Natural killer cell (primary cell): Measurements from ENCODE around the gene DMRTC2. TPM values are rescaled to one million over a fixed set of nuclear protein-coding genes. Genes with fewer than 3 reads are reported as not detected.

Source experiments
- ATAC-seq, 3 donors: fragments of 150-1000 bp in 2 of 3; fragments of 200-7000 bp in 1 of 3; cut with Tn5 transposase; 1 replicate in 1 of 3; 2 replicates in 2 of 3; pipeline ENCODE4 v1.10.0; 2021; ENCODE audit warnings: mild to moderate bottlenecking in 2 of 3, moderate library complexity in 2 of 3
- DNase-seq, 2 donors: peaks; one replicate each; pipeline versions ENCODE4 v3.0.0 to v3.0.0-alpha.2; 2013 to 2021; ENCODE audit warnings: mixed read lengths in 1 of 2
- H3K27ac ChIP-seq: one replicate; pipeline ENCODE4 v1.5.1; 2013; ENCODE audit warnings: mild to moderate bottlenecking, low read length
- H3K27me3 ChIP-seq: one replicate; pipeline ENCODE4 v1.6.1; 2013; ENCODE audit warnings: low read length; ENCODE audit not compliant: control insufficient read depth, insufficient read depth
- H3K36me3 ChIP-seq: one replicate; pipeline ENCODE4 v1.6.1; 2013; ENCODE audit warnings: low read length; ENCODE audit not compliant: control insufficient read depth, insufficient read depth
- H3K4me1 ChIP-seq: one replicate; pipeline ENCODE4 v1.6.1; 2013; ENCODE audit warnings: low read length; ENCODE audit not compliant: control insufficient read depth, insufficient read depth
- H3K4me3 ChIP-seq: one replicate; pipeline ENCODE4 v1.5.1; 2013; ENCODE audit warnings: low read length
- H3K9me3 ChIP-seq: one replicate; pipeline ENCODE4 v1.6.1; 2013; ENCODE audit warnings: low read length; ENCODE audit not compliant: control insufficient read depth, insufficient read depth
- H3K27ac Mint-ChIP-seq, 2 donors: one replicate each; pipeline ENCODE4 v1.8.0; 2022; ENCODE audit warnings: mild to moderate bottlenecking in 2 of 2, mixed read lengths in 2 of 2, moderate library complexity in 1 of 2
- H3K27me3 Mint-ChIP-seq, 2 donors: one replicate each; pipeline ENCODE4 v1.8.0; 2022; ENCODE audit warnings: low read depth in 2 of 2, mixed read lengths in 2 of 2
- H3K36me3 Mint-ChIP-seq: one replicate; pipeline ENCODE4 v1.8.0; 2022; ENCODE audit warnings: mixed read lengths
- H3K4me1 Mint-ChIP-seq, 2 donors: one replicate each; pipeline ENCODE4 v1.8.0; 2022; ENCODE audit warnings: mixed read lengths in 2 of 2
- H3K4me3 Mint-ChIP-seq: one replicate; pipeline ENCODE4 v1.8.0; 2022; ENCODE audit warnings: mild to moderate bottlenecking, moderate library complexity, mixed read lengths
- H3K9me3 Mint-ChIP-seq, 2 donors: one replicate each; pipeline ENCODE4 v1.8.0; 2022; ENCODE audit warnings: mixed read lengths in 2 of 2
- WGBS: methylation state at CpG from one replicate; pipeline ENCODE4 v1.1.7; 2013; ENCODE audit warnings: missing lambda C conversion rate; ENCODE audit not compliant: insufficient coverage; 5-methylcytosine and 5-hydroxymethylcytosine counted together
- intact Hi-C: fragments of 100-400 bp; cut with micrococcal nuclease; formaldehyde crosslinking; loops from one replicate; pipeline ENCODE4 v1.14.2; 2022
- total RNA-seq, 4 donors: library from RNA; stranded (reverse); fragments of 120-200 nt in 1 of 4; gene quantifications; one replicate each; pipeline versions ENCODE4 v1.2.3 to v1.2.4, GENCODE V29; 2013 to 2022
- TF ChIP-seq, protein P1 (sequence below): fragments of 200-600 bp; IDR thresholded peaks from one replicate; pipeline ENCODE4 v1.8.0; 2022; ENCODE audit warnings: antibody characterized with exemption

DMRTC2 gene
- total RNA-seq, 3 donors from 2014 or later (not counting 1 experiment from before 2014, with no cell fraction given), result not detected

DNA sequence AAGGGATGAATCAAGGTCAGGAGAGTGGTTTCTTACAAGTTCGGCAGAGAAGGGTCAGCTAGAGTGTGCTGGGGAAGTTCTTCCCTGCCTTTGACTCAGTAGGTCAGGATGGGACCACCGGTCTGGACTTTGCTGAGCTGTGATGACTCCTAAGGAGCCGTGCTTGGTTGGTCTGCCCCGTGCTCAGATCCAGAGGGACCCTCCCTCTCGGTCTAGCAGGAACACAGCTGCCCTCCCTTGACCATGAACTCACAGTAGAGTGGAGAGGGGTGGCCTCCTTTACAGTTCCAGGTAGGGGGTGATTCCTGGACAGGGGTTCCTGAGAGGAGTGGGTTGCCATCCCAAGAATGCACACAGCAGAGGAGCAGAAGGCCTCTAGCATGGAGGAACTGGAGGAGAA lies 19.5 kb downstream of the DMRTC2 start:
- TF ChIP-seq, protein P1, sequence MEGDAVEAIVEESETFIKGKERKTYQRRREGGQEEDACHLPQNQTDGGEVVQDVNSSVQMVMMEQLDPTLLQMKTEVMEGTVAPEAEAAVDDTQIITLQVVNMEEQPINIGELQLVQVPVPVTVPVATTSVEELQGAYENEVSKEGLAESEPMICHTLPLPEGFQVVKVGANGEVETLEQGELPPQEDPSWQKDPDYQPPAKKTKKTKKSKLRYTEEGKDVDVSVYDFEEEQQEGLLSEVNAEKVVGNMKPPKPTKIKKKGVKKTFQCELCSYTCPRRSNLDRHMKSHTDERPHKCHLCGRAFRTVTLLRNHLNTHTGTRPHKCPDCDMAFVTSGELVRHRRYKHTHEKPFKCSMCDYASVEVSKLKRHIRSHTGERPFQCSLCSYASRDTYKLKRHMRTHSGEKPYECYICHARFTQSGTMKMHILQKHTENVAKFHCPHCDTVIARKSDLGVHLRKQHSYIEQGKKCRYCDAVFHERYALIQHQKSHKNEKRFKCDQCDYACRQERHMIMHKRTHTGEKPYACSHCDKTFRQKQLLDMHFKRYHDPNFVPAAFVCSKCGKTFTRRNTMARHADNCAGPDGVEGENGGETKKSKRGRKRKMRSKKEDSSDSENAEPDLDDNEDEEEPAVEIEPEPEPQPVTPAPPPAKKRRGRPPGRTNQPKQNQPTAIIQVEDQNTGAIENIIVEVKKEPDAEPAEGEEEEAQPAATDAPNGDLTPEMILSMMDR, result no peak
- H3K27ac Mint-ChIP-seq, result peak overlapping the region; percentile 17 to 34
- no peaks in the 10 kb centered on the region for H3K27me3 Mint-ChIP-seq
- no peaks in the 10 kb centered on the region for H3K9me3 ChIP-seq
- H3K4me1 ChIP-seq, result peaks cover 67% of the 10 kb centered on the region
- peaks cover 41 to 63% of the 10 kb centered on the region in 2 donors for H3K4me1 Mint-ChIP-seq
- peaks cover 65% of the 10 kb centered on the region for H3K36me3 ChIP-seq
- no peak overlapping the region for H3K4me3 Mint-ChIP-seq
- no peak overlapping the region for H3K27ac ChIP-seq
- 92% methylated on average over 5 of the region's 5 CpGs for WGBS
- ATAC-seq (no peak), DNase-seq (no peak)
- no peaks in the 10 kb centered on the region for H3K9me3 Mint-ChIP-seq
- no peaks in the 10 kb centered on the region for H3K36me3 Mint-ChIP-seq
- intact Hi-C loops, result no loop called here
- H3K4me3 ChIP-seq, result no peak overlapping the region
- H3K27me3 ChIP-seq, result no peaks in the 10 kb centered on the region

DNA sequence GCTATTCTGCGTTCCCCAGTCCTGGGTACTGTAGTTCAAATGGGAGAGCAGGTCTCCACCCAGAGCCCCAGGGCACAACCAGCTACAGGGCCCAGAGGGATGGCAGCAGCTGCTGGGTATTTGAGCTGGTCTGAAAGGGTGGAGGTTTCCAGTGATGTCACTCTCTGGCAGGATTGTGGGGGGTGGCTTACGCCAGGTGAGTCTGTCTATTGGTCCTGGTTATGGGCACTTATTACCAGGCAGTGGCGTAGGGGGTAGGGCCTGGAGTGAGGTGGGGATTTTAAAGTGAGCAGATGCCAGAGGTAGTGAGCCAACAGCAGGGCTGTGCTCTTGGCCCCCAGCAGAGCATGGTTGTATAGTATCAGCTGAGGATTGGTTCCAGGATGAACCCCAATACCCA lies 21.4 kb downstream of the DMRTC2 start:
- no peaks in the 10 kb centered on the region for H3K36me3 Mint-ChIP-seq
- H3K4me1 ChIP-seq, result peaks cover 76% of the 10 kb centered on the region

DNA sequence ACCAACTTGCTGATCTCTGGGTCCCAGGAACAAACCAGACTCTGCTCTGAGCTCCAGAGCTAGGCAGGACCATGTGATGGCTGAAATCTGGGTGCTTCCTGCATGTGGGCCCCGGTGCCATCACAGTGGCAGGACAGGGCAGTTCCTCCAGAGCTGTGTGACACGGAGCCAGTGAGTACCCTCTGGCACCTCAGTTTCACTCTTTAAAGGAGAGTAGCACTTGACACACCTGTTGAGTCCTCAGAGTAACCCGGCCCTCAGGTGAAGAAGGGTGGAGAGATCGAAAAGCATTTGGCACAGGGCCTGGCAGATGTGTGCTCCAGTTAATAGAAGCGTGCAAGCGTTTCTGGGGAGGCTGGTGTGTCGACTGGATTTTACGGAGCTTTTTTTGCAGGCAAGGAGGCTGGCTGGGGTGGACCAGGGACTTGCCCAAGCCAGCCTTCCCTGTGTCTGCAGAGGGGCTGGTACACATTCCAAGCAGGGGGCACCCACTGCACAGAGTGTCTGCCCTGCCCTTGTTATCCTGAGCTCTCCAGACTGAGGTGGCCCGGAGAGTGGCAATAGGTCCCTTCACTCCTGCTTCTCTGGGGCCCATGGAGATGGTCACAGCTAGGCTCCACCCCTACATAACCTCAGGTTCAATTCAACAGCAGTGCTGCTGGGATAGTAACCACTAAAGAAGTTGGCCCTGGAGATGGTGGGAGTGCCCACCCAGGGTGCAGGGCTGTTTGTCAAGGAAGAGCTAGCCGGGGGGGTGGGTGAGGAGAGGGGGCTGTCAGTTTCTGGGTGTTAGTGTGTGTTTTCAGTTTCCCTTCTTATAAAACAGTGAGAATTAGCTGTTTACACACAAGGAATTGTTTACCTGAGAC lies 23.5 kb downstream of the DMRTC2 start:
- intact Hi-C loops, result no loop called here
- Mint-ChIP-seq H3K9me3 (no peaks in the 10 kb centered on the region), H3K4me1 (peaks cover 36 to 57% of the 10 kb centered on the region in 2 donors), H3K27ac (peak overlapping the region; percentile 51 to 52), H3K36me3 (no peaks in the 10 kb centered on the region), H3K4me3 (no peak overlapping the region), H3K27me3 (no peaks in the 10 kb centered on the region)
- peaks cover 76% of the 10 kb centered on the region for H3K4me1 ChIP-seq
- WGBS, result 87% methylated on average over 10 of the region's 10 CpGs
- H3K36me3 ChIP-seq, result peaks cover 53% of the 10 kb centered on the region
- peak overlapping the region; percentile 11 for H3K27ac ChIP-seq
- TF ChIP-seq, protein P1, result no peak
- H3K4me3 ChIP-seq, result no peak overlapping the region
- no peak for DNase-seq
- no peak for ATAC-seq
- no peaks in the 10 kb centered on the region for H3K9me3 ChIP-seq
- H3K27me3 ChIP-seq, result no peaks in the 10 kb centered on the region

More for the DNA sequence above, 21.4 kb downstream of the DMRTC2 start:
- Mint-ChIP-seq H3K9me3 (no peaks in the 10 kb centered on the region), H3K27ac (peak overlapping the region; percentile 31 to 36), H3K4me3 (no peak overlapping the region), H3K27me3 (no peaks in the 10 kb centered on the region), H3K4me1 (peaks cover 35 to 57% of the 10 kb centered on the region in 2 donors)
- intact Hi-C loops, result no loop called here
- Histone ChIP-seq H3K9me3 (no peaks in the 10 kb centered on the region), H3K36me3 (peaks cover 72% of the 10 kb centered on the region), H3K27ac (no peak overlapping the region), H3K27me3 (no peaks in the 10 kb centered on the region), H3K4me3 (no peak overlapping the region)
- WGBS, result 91% methylated on average over 3 of the region's 3 CpGs
- DNase-seq (no peak), ATAC-seq (no peak)
- TF ChIP-seq, protein P1, result no peak

DNA sequence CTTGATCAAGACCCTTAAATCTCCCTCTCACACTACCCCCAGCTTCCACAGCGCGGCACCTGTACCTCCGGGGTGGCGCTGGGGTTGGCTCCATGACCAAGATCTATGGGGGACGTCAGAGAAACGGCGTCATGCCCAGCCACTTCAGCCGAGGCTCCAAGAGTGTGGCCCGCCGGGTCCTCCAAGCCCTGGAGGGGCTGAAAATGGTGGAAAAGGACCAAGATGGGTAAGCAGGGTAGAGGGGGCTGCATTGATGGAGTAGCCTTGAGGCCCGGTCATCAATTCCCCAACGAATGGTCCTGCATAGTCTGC lies 24.1 kb downstream of the DMRTC2 start:
- WGBS, result 96% methylated on average over 12 of the region's 12 CpGs
- H3K4me3 Mint-ChIP-seq, result no peak overlapping the region
- Histone ChIP-seq H3K27me3 (no peaks in the 10 kb centered on the region), H3K9me3 (no peaks in the 10 kb centered on the region), H3K4me1 (peaks cover 77% of the 10 kb centered on the region), H3K36me3 (peaks cover 47% of the 10 kb centered on the region), H3K4me3 (no peak overlapping the region), H3K27ac (no peak overlapping the region)
- ATAC-seq, result no peak
- H3K27me3 Mint-ChIP-seq, result no peaks in the 10 kb centered on the region
- TF ChIP-seq, protein P1, result no peak
- H3K27ac Mint-ChIP-seq, result peak overlapping the region; percentile 23 to 52
- H3K36me3 Mint-ChIP-seq, result no peaks in the 10 kb centered on the region
- H3K9me3 Mint-ChIP-seq, result no peaks in the 10 kb centered on the region
- intact Hi-C loops, result no loop called here
- no peak for DNase-seq
- H3K4me1 Mint-ChIP-seq, result peaks cover 32 to 55% of the 10 kb centered on the region in 2 donors
